Epithelial cell of alveolus of lung (primary cell): ENCODE measurements around the gene LRRC8D. TPM values are rescaled to one million over a fixed set of nuclear protein-coding genes. Genes with fewer than 3 reads are reported as not detected.

Source experiments
- total RNA-seq: library from RNA; depleted of rRNA; stranded (reverse); fragments of >200 nt; gene quantifications from 2 replicates; pipeline ENCODE4 v1.2.1, GENCODE V29; 2015

Gene LRRC8D
- total RNA-seq = 25.0 and 37.8 TPM in 2 replicates

GRCh38 chr1:89820422-89821321 lies at the start of gene LRRC8D:
LRRC8D (plus strand) TSS chr1:89821032; CDS start chr1:89933069, 112,037 bp downstream.

Other genes starting within 250 kb of the LRRC8D start
- gene LRRC8C, start 187.9 kb upstream of the LRRC8D start, total RNA-seq = 14.9 and 18.2 TPM in 2 replicates
- 4.8 and 7.2 TPM in 2 replicates for gene ZNF326, start 174.1 kb downstream of the LRRC8D start, total RNA-seq